ENCODE data around the gene UNC13D.
A peak's percentile ranks its signal among the peaks of the same experiment; 100 is the strongest.

UNC13D gene

GRCh38 chr17:75849724-75850123 is 5.5 kb upstream of the UNC13D start:
- no peak for DNase-seq

- DNase-seq = no peak
These were observed 5.1 kb upstream of the UNC13D start for GRCh38 chr17:75849279-75849646.

GRCh38 chr17:75848523-75849278 is 4.5 kb upstream of the UNC13D start:
- peak; percentile 92 to 94 for DNase-seq

GRCh38 chr17:75847614-75848522 is 3.7 kb upstream of the UNC13D start:
- no peak for DNase-seq

DNA sequence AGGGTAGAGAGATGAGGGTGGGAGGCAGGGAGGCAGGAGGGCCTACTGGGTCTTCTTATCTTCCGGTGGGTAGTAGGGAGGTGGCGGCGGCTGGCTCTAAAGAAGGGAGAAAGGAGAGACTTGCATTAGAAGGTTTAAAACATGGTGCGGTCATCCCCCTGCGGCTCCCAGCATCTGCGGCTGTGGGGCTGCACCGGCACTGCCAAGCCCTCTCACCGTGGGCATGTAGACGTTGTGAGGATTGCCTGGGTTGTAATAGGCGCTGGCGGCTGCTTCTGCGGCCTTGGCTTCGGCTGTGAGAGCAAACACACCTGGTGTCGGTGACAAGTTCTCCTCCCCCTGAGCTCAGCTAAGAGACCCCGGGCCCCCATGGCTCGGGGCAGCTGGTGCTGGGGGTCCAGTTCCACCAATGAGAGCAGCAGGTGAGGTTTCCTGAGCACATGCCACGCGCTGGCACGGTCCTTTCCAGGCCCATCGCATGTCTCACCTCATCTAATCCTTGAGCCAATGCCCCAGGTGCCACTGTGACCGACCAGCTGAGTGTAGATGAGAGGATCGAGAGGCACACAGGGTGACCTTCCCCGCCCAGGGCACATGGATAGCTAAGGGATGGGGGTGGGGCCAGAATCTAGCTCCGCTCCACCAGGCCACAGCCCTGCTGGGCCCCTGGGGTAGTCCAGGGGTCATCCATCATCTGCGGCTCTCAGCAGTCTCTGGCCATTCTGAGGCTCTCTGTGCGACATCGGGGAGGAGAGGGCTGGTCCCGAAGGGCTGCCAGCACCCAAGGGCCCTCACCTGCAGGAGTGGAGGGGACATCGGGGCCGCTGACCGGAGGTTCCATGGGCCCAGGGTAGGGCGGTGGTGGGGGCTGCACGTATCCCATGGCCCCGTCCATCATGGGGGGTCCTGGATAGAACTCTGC is 2.7 kb upstream of the UNC13D start:
- DNase-seq = no peak

- no peak for DNase-seq
These were observed 1.9 kb upstream of the UNC13D start for GRCh38 chr17:75845933-75846691.

- DNase-seq = peak; percentile 74 to 79
These were observed 981 bp upstream of the UNC13D start for GRCh38 chr17:75845058-75845711.

DNA sequence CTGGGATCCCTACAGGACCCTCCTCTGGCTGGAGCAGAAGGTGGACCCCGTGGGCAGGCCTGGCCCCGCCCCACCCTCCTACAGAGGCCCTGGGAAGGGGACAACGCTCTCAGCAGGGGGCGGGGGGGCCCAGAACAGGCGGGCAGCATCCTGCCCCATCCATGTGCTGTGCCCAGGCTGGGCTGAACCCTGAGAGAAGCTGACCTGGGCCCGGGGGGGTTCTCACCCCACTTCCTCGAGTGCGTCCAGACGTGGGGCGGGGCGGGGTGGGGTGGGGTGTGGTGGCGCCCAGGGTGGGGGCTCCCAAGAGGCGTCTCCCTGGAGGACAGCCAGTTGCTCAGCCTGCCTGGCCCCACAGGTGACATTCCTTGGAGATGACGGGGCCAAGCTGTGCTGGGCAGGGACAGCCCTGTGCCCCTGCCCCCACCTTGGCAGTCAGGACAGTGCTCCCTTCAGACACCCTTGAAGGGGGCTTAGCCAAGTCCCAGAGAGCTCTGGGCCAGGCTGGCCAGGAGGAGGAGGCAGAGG is 390 bp upstream of the UNC13D start:
- DNase-seq = peak; percentile 26 to 47

DNA sequence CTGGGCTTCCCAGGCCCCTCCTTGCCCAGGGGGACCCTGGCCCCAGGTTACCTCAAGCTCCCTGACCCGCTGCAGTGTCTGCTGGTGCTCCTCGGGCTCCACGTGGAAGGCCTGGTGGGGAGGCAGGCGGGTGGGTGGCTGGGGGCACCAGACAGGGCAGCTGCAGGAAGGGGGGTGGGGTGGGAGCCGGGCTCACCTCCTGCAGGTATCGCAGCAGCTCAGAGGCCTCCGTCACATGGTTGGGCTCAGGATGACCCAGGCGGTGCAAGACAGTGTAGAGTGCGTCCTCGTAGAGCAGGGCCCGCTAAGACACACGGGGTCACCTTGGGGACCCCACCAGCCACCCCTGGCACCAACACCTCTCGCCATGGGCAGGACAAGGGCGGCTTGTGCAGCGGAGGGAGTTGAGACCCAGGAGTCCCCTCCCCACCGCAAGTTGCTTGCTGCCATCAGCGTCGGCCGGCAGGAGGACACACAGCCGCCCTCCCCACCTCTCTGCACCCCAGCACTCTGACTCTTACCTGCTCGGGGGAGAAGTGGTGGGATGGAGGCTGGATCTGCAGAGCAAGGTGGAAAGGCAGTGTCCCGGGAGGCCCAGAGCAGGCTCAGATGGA is 1.1 kb downstream of the UNC13D start:
- DNase-seq = peak; percentile 38 to 41

- no peak for DNase-seq
These were observed 1.8 kb downstream of the UNC13D start for GRCh38 chr17:75842411-75842810.

DNA sequence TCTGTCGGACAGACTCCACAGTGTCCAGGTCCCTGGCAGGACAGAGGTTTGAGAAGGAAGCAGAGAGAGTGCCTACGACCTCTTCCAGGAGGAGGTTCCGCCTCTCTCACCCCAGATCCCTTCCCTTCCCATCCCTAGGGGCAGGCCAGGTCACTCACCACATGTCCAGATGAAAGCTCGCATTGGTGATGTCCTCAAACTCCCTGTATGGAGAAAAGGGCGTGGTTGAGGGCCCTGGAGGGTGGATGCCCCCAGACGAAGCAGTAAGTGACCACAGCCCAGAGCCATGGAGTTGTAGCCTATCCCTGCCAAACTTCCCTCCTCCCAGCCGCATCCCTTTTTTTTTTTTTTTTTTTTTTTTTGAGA is 3.4 kb downstream of the UNC13D start:
- DNase-seq = no peak

DNA sequence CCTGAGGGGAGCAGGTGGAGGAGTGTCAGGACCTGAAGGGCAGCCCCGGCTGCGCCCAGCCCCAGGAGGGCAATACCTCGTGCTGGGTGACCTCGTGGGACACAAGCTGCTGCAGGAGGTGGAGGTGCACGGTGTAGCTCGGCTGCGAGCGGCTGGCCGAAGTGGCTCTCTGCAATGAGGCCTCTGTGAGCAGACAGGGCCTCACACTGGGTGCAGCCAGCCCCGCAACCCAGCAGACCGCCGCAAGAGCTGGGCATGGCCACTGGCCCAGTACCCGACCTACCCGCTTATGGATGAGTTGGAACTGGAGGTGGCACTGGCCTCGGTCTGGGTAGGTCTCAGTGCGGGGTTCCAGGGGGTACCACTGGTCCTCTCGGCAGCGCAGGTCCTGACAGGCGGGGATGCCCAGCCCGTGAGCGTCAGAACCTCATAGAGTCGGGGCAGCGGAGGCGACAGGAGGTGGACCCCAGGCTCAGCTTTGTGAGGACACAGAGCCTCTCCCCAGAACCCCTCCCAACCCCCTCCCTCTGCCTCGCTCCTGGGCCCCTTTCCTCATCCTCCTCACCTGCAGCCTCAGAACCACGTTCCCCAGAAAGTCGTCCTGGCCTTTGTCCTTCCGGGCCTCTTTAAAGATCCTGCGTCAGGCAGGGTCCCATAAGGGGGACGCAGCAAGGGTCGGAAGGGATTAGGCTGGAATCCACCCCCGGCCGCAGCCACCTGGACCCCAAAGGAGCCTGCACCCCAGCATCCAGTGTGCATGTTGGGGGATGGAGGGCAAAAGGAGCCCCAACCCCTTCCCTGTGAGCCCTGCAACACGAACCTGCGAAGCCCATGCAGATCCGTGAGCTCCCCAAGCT is 4.0 kb downstream of the UNC13D start:
- DNase-seq = no peak

DNA sequence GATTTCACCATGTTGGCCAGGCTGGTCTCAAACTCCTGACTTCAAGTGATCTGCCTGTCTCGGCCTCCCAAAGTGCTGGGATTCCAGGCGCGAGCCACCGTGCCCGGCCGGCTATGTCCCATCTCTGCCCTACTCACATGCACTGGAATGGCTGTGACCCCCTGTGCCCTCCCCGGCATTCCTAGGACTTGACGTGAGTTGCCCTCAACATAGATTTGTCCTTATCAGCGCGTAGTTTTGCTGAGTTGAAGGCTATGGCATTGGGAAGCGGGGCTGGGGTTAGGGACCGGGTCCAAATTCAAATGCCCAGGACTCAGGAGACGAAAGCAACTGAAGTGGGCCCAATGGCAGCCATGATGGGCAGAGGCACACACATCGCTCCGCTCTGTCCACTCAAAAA is 5.8 kb downstream of the UNC13D start:
- DNase-seq = no peak

DNA sequence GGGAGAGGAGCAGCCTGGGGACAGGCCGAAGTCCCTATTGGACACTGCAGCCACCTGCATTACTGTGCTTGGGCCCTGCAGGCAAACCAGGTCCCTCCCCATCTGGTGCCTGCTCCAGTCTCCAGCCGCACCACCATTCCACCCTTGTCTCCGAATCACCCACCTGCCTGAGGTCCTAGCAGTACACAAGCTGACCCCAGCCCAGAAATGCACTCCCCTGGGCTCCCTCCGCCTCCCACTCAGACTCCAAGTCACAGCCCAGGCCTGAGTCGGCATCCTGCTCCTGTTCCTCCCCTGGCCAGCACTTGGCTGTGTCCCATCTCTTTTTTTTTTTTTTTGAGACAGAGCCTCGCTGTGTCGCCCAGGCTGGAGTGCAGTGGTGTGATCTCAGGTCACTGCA is 6.3 kb downstream of the UNC13D start:
- no peak for DNase-seq

DNA sequence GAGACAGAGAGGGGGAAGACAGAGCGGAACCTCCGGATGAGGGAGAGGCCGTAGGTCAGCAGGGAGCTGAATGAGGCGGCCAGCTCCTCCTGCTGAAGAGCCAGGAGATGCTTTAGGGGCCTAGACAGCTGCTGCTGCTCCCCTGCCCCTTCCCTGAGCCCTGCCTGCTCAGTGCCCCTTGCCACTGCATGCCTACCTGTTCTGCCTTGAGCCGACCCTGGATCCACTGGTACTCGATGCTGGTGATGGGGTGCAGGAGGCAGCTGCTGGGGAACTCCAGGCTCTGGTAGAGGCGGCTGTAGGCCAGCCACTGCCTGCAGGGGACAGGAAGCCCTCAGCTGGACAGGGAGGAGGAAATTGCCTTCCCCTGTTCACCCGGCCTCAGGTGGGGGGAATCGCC is 7.6 kb downstream of the UNC13D start:
- DNase-seq = no peak

GRCh38 chr17:75835654-75835987 is 8.6 kb downstream of the UNC13D start:
- no peak for DNase-seq

- DNase-seq = peak in 1 of 2 donors; percentile 35
These were observed 9.1 kb downstream of the UNC13D start for GRCh38 chr17:75834928-75835653.

DNA sequence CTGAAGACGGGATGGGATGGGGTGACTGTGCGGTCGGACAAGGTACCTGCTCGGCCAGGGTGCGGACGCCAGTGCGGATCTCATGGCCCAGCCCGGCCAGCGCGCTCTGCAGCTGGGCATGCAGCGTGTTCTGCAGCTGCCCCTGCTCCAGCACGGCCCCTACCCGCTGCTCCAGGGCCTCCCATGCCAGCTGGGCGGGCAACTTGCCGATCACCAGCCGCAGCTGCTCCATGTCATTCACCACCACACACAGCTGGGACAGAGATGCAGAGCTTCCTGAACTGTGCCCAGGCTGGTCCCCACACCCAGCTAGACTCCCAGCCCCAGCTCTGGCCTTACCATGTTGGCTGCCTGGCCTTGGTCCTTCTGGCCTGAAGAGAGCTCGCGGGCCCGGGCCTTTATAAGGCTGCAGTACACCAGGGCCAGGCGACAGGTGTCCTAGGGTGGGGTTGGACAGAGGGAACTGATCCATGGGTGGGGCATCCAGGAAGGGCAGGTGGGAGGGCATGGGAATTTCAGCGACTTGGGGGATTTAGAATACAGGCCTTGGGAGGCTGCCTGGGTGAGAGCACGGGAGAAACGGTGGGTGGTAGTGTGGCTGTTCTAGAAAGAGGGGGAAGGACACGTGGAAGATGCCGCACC is 9.8 kb downstream of the UNC13D start:
- no peak for DNase-seq

Measured in stimulated activated CD4-positive, alpha-beta T cell treated with anti-CD3 and anti-CD28 coated beads, Interleukin-2, amount 100 ng/mL, for 24 hours (primary cell).